ENCODE data around the gene TMEM135. TPM values are rescaled to one million over a fixed set of nuclear protein-coding genes. Genes with fewer than 3 reads are reported as not detected.

The TMEM135 gene
- total RNA-seq, 2 donors from 2014 or later, result 111 to 113 TPM

- Mint-ChIP-seq H3K27ac (no peak overlapping the region), H3K27me3 (ENCODE audit: insufficient read depth) (no peaks in the 10 kb centered on the region), H3K4me3 (no peak overlapping the region), H3K9me3 (no peaks in the 10 kb centered on the region), H3K4me1 (no peaks in the 10 kb centered on the region), H3K36me3 (ENCODE audit: low read depth) (peaks cover 19% of the 10 kb centered on the region)
- peaks cover 62% of the 10 kb centered on the region for H3K36me3 ChIP-seq (ENCODE audit: control insufficient read depth, insufficient read depth, low read length)
- H3K9me3 ChIP-seq (ENCODE audit: control insufficient read depth, low read length), result no peaks in the 10 kb centered on the region
- no peaks in the 10 kb centered on the region for H3K27me3 ChIP-seq (ENCODE audit: control insufficient read depth, insufficient read depth, low read length, poor library complexity, severe bottlenecking)
- no peak overlapping the region for H3K9ac ChIP-seq (ENCODE audit: extremely low read depth, low read length, poor library complexity, severe bottlenecking)
- no peak for TF ChIP-seq CTCF (conservative IDR thresholded peaks at IDR 0.05)
- H3K4me3 ChIP-seq (ENCODE audit: low read length), result no peak overlapping the region
- no peaks in the 10 kb centered on the region for H3K4me1 ChIP-seq (ENCODE audit: control insufficient read depth, insufficient read depth, low read length)
- 100% methylated on average over 1 to 2 of the region's 2 CpGs for WGBS, 2 experiments (ENCODE audit: insufficient coverage in 1 of 2, insufficient read length in 1 of 2)
- no peak for DNase-seq
- no peak overlapping the region for H3K27ac ChIP-seq (ENCODE audit: low read depth, low read length)
Measured at GRCh38 chr11:87315229-87315628, 277.5 kb downstream of the TMEM135 start.

DNA sequence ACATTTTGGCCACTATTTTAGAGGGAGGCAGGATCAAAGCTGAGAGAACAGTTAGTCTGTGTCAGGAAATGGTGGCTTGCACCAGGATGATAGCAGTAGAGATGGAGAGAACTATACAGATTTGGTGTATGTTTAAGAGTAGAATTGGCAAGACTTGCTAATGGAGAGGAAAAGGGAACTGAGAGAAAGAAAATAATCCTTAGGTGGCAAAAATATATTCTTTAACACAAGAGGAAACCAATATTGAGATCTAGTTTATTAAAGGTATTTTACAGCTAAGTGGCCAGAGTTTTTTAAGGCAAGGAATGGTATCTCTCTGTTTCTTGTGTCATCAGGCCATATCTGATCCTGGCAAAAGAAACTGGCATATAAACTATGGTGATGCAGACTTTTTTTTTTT, 278.8 kb downstream of the TMEM135 start:
- Histone ChIP-seq H3K27me3 (ENCODE audit: control insufficient read depth, insufficient read depth, low read length, poor library complexity, severe bottlenecking) (no peaks in the 10 kb centered on the region), H3K9ac (ENCODE audit: extremely low read depth, low read length, poor library complexity, severe bottlenecking) (no peak overlapping the region), H3K36me3 (ENCODE audit: control insufficient read depth, insufficient read depth, low read length) (peaks cover 67% of the 10 kb centered on the region), H3K4me3 (ENCODE audit: low read length) (no peak overlapping the region), H3K9me3 (ENCODE audit: control insufficient read depth, low read length) (no peaks in the 10 kb centered on the region), H3K27ac (ENCODE audit: low read depth, low read length) (no peak overlapping the region), H3K4me1 (ENCODE audit: control insufficient read depth, insufficient read depth, low read length) (no peaks in the 10 kb centered on the region)
- DNase-seq, result no peak
- H3K9me3 Mint-ChIP-seq, result no peaks in the 10 kb centered on the region
- TF ChIP-seq CTCF (conservative IDR thresholded peaks at IDR 0.05), result no peak
- peaks cover 22% of the 10 kb centered on the region for H3K36me3 Mint-ChIP-seq (ENCODE audit: low read depth)
- H3K4me1 Mint-ChIP-seq, result no peaks in the 10 kb centered on the region
- H3K27me3 Mint-ChIP-seq (ENCODE audit: insufficient read depth), result no peaks in the 10 kb centered on the region
- H3K4me3 Mint-ChIP-seq, result no peak overlapping the region
- no peak overlapping the region for H3K27ac Mint-ChIP-seq

GRCh38 chr11:87317441-87317840, 279.7 kb downstream of the TMEM135 start:
- Histone ChIP-seq H3K4me1 (ENCODE audit: control insufficient read depth, insufficient read depth, low read length) (no peaks in the 10 kb centered on the region), H3K9me3 (ENCODE audit: control insufficient read depth, low read length) (no peaks in the 10 kb centered on the region), H3K9ac (ENCODE audit: extremely low read depth, low read length, poor library complexity, severe bottlenecking) (no peak overlapping the region), H3K4me3 (ENCODE audit: low read length) (no peak overlapping the region), H3K27ac (ENCODE audit: low read depth, low read length) (no peak overlapping the region), H3K36me3 (ENCODE audit: control insufficient read depth, insufficient read depth, low read length) (peaks cover 75% of the 10 kb centered on the region), H3K27me3 (ENCODE audit: control insufficient read depth, insufficient read depth, low read length, poor library complexity, severe bottlenecking) (no peaks in the 10 kb centered on the region)
- peaks cover 29% of the 10 kb centered on the region for H3K36me3 Mint-ChIP-seq (ENCODE audit: low read depth)
- no peaks in the 10 kb centered on the region for H3K4me1 Mint-ChIP-seq
- H3K27ac Mint-ChIP-seq, result no peak overlapping the region
- H3K4me3 Mint-ChIP-seq, result no peak overlapping the region
- no CpG with 5 or more reads among the region's 2 CpGs for WGBS, 2 experiments (ENCODE audit: insufficient coverage in 1 of 2, insufficient read length in 1 of 2)
- no peaks in the 10 kb centered on the region for H3K27me3 Mint-ChIP-seq (ENCODE audit: insufficient read depth)
- H3K9me3 Mint-ChIP-seq, result no peaks in the 10 kb centered on the region
- DNase-seq, result no peak
- TF ChIP-seq CTCF (conservative IDR thresholded peaks at IDR 0.05), result no peak

All from endodermal cell (in vitro differentiated cells).